Sigmoid colon (tissue), 7 donors: ENCODE data around the gene ANK2. TPM values are rescaled to one million over a fixed set of nuclear protein-coding genes. Genes with fewer than 3 reads are reported as not detected.

ENCODE experiments used
- DNase-seq: peaks from one replicate; pipeline ENCODE4 v3.0.0-alpha.2; 2019
- H3K27ac ChIP-seq, 4 donors: fragments of 200-600 bp; sonication (generic); one replicate each; pipeline ENCODE4 v1.5.1; 2016 to 2019; ENCODE audit warnings: mild to moderate bottlenecking in 1 of 4
- H3K27me3 ChIP-seq, 3 donors: fragments of 200-600 bp; sonication (generic); one replicate each; pipeline ENCODE4 v1.5.1; 2019; ENCODE audit warnings: mild to moderate bottlenecking in 1 of 3
- H3K36me3 ChIP-seq, 4 donors: fragments of 200-600 bp; sonication (generic); one replicate each; pipeline ENCODE4 v1.5.1; 2016 to 2019
- H3K4me1 ChIP-seq, 4 donors: fragments of 200-600 bp; sonication (generic); one replicate each; pipeline ENCODE4 v1.5.1; 2017 to 2019
- H3K4me3 ChIP-seq, 4 donors: fragments of 200-600 bp; sonication (generic); one replicate each; pipeline ENCODE4 v1.5.1; 2017 to 2019; ENCODE audit warnings: mild to moderate bottlenecking in 2 of 4, moderate library complexity in 1 of 4
- H3K9me3 ChIP-seq, 4 donors: fragments of 200-600 bp in 3 of 4; sonication (generic) in 3 of 4; one replicate each; pipeline versions ENCODE4 v1.5.1 to v1.6.1; 2013 to 2019
- EP300 ChIP-seq, 4 donors: sonication (generic); formaldehyde crosslinking; IDR thresholded peaks; one replicate each; pipeline ENCODE4 v1.6.1; 2017; ENCODE audit warnings: antibody characterized with exemption in 4 of 4
- POLR2A ChIP-seq, 2 donors: fragments of 450-650 bp; IDR thresholded peaks; one replicate each; pipeline ENCODE4 v1.6.1; 2016; ENCODE audit warnings: antibody characterized with exemption in 2 of 2, mild to moderate bottlenecking in 2 of 2, moderate library complexity in 2 of 2
- POLR2AphosphoS5 ChIP-seq, 4 donors: sonication (generic); formaldehyde crosslinking; IDR thresholded peaks; one replicate each; pipeline ENCODE4 v1.6.1; 2017; ENCODE audit warnings: antibody characterized with exemption in 4 of 4
- WGBS, 2 donors: extraction: QIAGEN DNeasy Blood & Tissue Kit; methylation state at CpG; one replicate each; pipeline ENCODE4 v1.1.7; 2013; 5-methylcytosine and 5-hydroxymethylcytosine counted together
- intact Hi-C: fragments of 100-400 bp; cut with DNase I; formaldehyde crosslinking; loops from one replicate; pipeline ENCODE4 v1.15.1; 2023
- polyA plus RNA-seq, 3 donors: library from polyadenylated mRNA; stranded (reverse); fragments of 200-250 nt; gene quantifications; one replicate each; pipeline ENCODE4 v1.2.3, GENCODE V29; 2013
- total RNA-seq, 4 donors: library from RNA; depleted of rRNA; stranded (reverse); fragments of >200 nt; gene quantifications; one replicate each; pipeline ENCODE4 v1.1.0, GENCODE V29; 2016
- TF ChIP-seq, protein P1 (sequence below), 4 experiments: fragments of 450-650 bp in 3 of 4; fragments of 200-600 bp in 1 of 4; IDR thresholded peaks; one replicate each; pipeline ENCODE4 v1.5.1; 2016 to 2019; ENCODE audit warnings: antibody characterized with exemption in 4 of 4, mild to moderate bottlenecking in 3 of 4, moderate library complexity in 2 of 4
- donor health status: healthy with polysubstance abuse.
- donor health status: Bipolar disorder and iron deficiency.
- donor health status: healthy.

The ANK2 gene
- total and polyA plus RNA-seq, 7 donors, result 1.4 to 141 (median 69.8) TPM

DNA sequence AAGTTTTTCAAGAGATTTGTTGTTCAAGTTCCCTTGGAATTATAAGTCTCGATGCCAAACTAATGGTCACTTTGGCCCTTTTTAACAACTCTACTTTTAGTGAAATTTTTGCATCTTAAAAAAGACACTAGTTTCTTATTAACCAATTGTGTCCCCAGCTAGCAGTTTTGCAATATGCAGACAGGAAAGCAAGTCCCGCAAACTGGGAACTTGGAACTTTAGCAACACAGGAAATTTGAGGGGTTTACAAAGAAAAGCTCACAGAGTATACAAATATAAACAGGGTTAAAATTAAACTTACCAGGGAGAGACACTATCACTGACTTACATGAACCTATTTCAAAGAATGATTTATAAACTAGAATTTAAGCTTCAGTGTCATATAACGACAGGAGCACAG is 137.9 kb downstream of the ANK2 start:
- TF ChIP-seq POLR2AphosphoS5 (IDR thresholded peaks at IDR 0.05) (no peak), EP300 (IDR thresholded peaks at IDR 0.05) (no peak), POLR2A (IDR thresholded peaks at IDR 0.05) (no peak)
- TF ChIP-seq, protein P1, sequence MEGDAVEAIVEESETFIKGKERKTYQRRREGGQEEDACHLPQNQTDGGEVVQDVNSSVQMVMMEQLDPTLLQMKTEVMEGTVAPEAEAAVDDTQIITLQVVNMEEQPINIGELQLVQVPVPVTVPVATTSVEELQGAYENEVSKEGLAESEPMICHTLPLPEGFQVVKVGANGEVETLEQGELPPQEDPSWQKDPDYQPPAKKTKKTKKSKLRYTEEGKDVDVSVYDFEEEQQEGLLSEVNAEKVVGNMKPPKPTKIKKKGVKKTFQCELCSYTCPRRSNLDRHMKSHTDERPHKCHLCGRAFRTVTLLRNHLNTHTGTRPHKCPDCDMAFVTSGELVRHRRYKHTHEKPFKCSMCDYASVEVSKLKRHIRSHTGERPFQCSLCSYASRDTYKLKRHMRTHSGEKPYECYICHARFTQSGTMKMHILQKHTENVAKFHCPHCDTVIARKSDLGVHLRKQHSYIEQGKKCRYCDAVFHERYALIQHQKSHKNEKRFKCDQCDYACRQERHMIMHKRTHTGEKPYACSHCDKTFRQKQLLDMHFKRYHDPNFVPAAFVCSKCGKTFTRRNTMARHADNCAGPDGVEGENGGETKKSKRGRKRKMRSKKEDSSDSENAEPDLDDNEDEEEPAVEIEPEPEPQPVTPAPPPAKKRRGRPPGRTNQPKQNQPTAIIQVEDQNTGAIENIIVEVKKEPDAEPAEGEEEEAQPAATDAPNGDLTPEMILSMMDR (IDR thresholded peaks at IDR 0.05), result no peak
- no peaks in the 10 kb centered on the region for H3K36me3 ChIP-seq
- no peaks in the 10 kb centered on the region for H3K9me3 ChIP-seq
- H3K27me3 ChIP-seq, result no peaks in the 10 kb centered on the region
- H3K27ac ChIP-seq, result no peak overlapping the region
- H3K4me1 ChIP-seq, result no peaks in the 10 kb centered on the region
- WGBS, 2 donors, result 62 to 67% methylated on average over 3 of the region's 3 CpGs
- no peak for DNase-seq
- intact Hi-C loops, result no loop called here
- H3K4me3 ChIP-seq, result no peak overlapping the region

DNA sequence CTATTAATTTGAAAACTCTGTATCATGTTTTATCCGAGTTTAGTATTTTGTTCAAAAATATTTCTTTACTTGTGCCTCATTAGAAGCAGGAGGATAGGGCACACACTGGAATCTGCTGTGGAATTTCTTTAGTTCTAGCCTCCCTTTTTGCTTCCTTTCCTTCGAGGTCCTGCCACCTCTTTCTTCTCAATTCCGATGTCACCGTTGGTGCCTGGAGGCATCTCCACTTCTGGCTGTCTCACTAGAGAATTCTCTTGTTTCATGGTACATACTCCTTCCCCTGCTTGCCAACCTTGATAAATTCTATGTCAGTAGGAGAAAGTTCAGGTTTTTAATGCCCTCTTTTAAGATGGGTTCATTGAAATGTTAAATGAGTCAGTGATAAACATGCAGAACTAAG is 140.1 kb downstream of the ANK2 start:
- Histone ChIP-seq H3K27me3 (no peaks in the 10 kb centered on the region), H3K4me3 (no peak overlapping the region), H3K27ac (no peak overlapping the region), H3K9me3 (no peaks in the 10 kb centered on the region), H3K36me3 (no peaks in the 10 kb centered on the region), H3K4me1 (no peaks in the 10 kb centered on the region)
- intact Hi-C loops, result no loop called here
- no peak for DNase-seq
- TF ChIP-seq POLR2A (IDR thresholded peaks at IDR 0.05) (no peak), EP300 (IDR thresholded peaks at IDR 0.05) (no peak), POLR2AphosphoS5 (IDR thresholded peaks at IDR 0.05) (no peak)
- TF ChIP-seq, protein P1 (IDR thresholded peaks at IDR 0.05), result no peak
- WGBS, 2 donors, result 85 to 86% methylated on average over 4 of the region's 4 CpGs

DNA sequence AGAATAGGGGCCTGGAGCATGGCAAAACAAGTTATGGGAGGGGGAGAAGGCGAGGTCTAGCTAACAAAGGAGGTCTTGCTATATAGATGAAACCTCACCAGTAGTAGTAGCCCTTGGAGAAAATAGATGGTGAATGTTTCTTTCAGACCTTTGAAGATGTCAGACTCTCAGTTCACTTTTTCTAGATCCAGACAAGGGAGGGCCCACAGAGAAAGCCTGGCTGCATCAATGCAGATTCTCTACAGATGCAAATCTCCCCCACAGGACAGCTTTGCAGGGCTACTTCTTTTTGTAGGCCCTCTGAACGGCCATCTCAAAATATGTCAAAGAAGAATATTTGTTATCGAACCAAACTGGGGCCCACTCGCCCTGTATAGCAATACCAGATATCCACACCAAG is 159.7 kb downstream of the ANK2 start:
- no peak for DNase-seq
- H3K4me1 ChIP-seq, result no peaks in the 10 kb centered on the region
- 69 to 74% methylated on average over 4 of the region's 4 CpGs for WGBS, 2 donors
- intact Hi-C loops, result no loop called here
- no peak overlapping the region for H3K27ac ChIP-seq
- H3K36me3 ChIP-seq, result no peaks in the 10 kb centered on the region
- H3K4me3 ChIP-seq, result no peak overlapping the region
- H3K27me3 ChIP-seq, result no peaks in the 10 kb centered on the region
- TF ChIP-seq POLR2A (IDR thresholded peaks at IDR 0.05) (no peak), EP300 (IDR thresholded peaks at IDR 0.05) (no peak), POLR2AphosphoS5 (IDR thresholded peaks at IDR 0.05) (no peak)
- TF ChIP-seq, protein P1 (IDR thresholded peaks at IDR 0.05), result no peak
- no peaks in the 10 kb centered on the region for H3K9me3 ChIP-seq

DNA sequence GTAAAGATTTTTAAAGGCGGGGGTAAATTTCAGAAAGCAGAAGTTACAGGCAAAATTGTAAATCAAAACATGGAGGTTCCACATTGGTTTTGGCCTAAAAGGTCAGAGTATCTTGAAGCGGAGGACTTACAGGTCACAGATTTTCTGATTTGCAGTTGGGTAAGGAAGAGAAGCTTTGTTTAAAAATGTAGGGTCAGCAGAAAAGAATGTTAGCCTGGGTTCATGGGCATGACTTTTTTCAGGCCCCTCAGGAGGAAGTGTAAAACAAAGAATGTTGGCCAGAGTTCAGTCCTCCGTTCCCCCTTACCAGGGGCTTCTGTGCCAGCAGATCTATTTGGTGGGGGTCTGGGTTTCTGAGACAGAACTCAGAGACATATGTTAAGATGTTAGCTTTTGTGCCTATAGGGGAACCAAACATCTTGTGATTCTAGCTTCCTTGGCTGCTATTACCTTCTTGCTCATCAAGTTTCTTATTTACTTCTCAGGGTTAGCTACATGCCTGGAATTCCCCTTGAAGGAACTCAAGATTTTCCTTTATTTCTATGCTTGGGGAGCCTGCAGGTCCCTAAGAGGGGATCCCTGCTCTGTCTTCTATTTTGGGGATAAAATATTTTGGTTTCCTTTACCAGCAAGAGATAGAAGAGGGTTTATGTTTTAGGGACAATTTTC is 160.3 kb downstream of the ANK2 start:
- no peaks in the 10 kb centered on the region for H3K9me3 ChIP-seq
- H3K27ac ChIP-seq, result no peak overlapping the region
- no peaks in the 10 kb centered on the region for H3K4me1 ChIP-seq
- 79 to 84% methylated on average over 3 of the region's 3 CpGs for WGBS, 2 donors
- H3K36me3 ChIP-seq, result no peaks in the 10 kb centered on the region
- DNase-seq, result no peak
- H3K27me3 ChIP-seq, result no peaks in the 10 kb centered on the region
- intact Hi-C loops, result no loop called here
- H3K4me3 ChIP-seq, result no peak overlapping the region
- TF ChIP-seq POLR2A (IDR thresholded peaks at IDR 0.05), result no peak
- TF ChIP-seq, protein P1 (IDR thresholded peaks at IDR 0.05), result no peak
- no peak for TF ChIP-seq EP300 (IDR thresholded peaks at IDR 0.05)

DNA sequence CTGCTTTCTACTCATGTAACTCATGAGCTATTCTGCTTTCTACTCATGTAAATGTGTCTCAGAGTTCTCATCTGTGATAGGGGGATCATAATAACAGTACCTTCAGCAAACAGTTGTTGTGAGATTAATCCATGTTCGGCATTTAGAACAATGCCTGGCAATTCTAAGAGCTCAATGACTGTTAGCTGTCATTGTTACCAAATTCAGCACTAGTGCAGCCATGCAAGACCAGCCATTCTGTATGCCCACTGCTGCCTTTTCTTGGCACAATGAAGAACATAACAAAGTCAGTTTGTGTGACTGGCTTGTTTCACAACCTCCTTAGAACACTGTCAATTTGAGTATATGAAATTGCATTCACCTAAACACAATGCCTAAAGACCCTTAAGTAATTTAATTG is 163.2 kb downstream of the ANK2 start:
- Histone ChIP-seq H3K27ac (no peak overlapping the region), H3K27me3 (no peaks in the 10 kb centered on the region), H3K36me3 (no peaks in the 10 kb centered on the region), H3K4me1 (no peaks in the 10 kb centered on the region), H3K9me3 (no peaks in the 10 kb centered on the region), H3K4me3 (no peak overlapping the region)
- TF ChIP-seq POLR2AphosphoS5 (IDR thresholded peaks at IDR 0.05) (no peak), EP300 (IDR thresholded peaks at IDR 0.05) (no peak), POLR2A (IDR thresholded peaks at IDR 0.05) (no peak)
- TF ChIP-seq, protein P1 (IDR thresholded peaks at IDR 0.05), result no peak
- no peak for DNase-seq
- 68 to 87% methylated on average over 1 of the region's 1 CpG for WGBS, 2 donors
- intact Hi-C loops, result no loop called here
